Astrocyte (in vitro differentiated cells and primary cell): ENCODE measurements around the gene GOSR2. TPM values are rescaled to one million over a fixed set of nuclear protein-coding genes. Genes with fewer than 3 reads are reported as not detected.

Experiments
- DNase-seq: peaks from one replicate; pipeline ENCODE4 v3.0.0-alpha.2; 2010; ENCODE audit warnings: low read depth
- FAIRE-seq: peaks from 2 replicates; lab custom pipeline; 2011; peaks lifted over from hg19 to GRCh38; lab: Jason Lieb, UNC
- H2AFZ ChIP-seq: 2 replicates; pipeline ENCODE4 v1.6.0; 2012; ENCODE audit warnings: low read depth, low read length, inconsistent platforms
- H3K27ac ChIP-seq: 2 replicates; pipeline ENCODE4 v1.5.1; 2011; ENCODE audit warnings: low read depth, low read length, inconsistent platforms
- H3K27me3 ChIP-seq: 2 replicates; pipeline ENCODE4 v1.6.0; 2011; ENCODE audit warnings: low read length, inconsistent platforms; ENCODE audit not compliant: insufficient read depth
- H3K36me3 ChIP-seq: 2 replicates; pipeline ENCODE4 v1.5.1; 2011; ENCODE audit warnings: low read length, inconsistent platforms; ENCODE audit not compliant: insufficient read depth
- H3K4me1 ChIP-seq: 2 replicates; pipeline ENCODE4 v1.5.1; 2011; ENCODE audit warnings: low read length, inconsistent platforms; ENCODE audit not compliant: insufficient read depth
- H3K4me2 ChIP-seq: 2 replicates; pipeline ENCODE4 v1.6.0; 2012; ENCODE audit warnings: low read length, inconsistent platforms
- H3K4me3 ChIP-seq: 2 replicates; pipeline ENCODE4 v1.5.1; 2011; ENCODE audit warnings: low read depth, mild to moderate bottlenecking, low read length, inconsistent platforms; ENCODE audit not compliant: insufficient read depth
- H3K79me2 ChIP-seq: 2 replicates; pipeline ENCODE4 v1.6.0; 2012; ENCODE audit warnings: mild to moderate bottlenecking, low read length, inconsistent platforms; ENCODE audit not compliant: insufficient read depth
- H3K9ac ChIP-seq: 2 replicates; pipeline ENCODE4 v1.6.0; 2012; ENCODE audit warnings: mild to moderate bottlenecking, low read length, inconsistent platforms
- H3K9me3 ChIP-seq: 2 replicates; pipeline ENCODE4 v1.5.1; 2012; ENCODE audit warnings: low read depth, mild to moderate bottlenecking, low read length, inconsistent platforms; ENCODE audit not compliant: insufficient read depth
- H4K20me1 ChIP-seq: 2 replicates; pipeline ENCODE4 v1.6.0; 2012; ENCODE audit warnings: low read length, inconsistent platforms; ENCODE audit not compliant: insufficient read depth
- H3K27ac Mint-ChIP-seq: one replicate; pipeline ENCODE4 v1.8.0; 2021; ENCODE audit warnings: mild to moderate bottlenecking, mixed read lengths; ENCODE audit not compliant: unreplicated experiment
- H3K27me3 Mint-ChIP-seq: one replicate; pipeline ENCODE4 v1.8.0; 2021; ENCODE audit warnings: low read depth, mixed read lengths; ENCODE audit not compliant: unreplicated experiment
- H3K36me3 Mint-ChIP-seq: one replicate; pipeline ENCODE4 v1.8.0; 2021; ENCODE audit warnings: low read depth, mixed read lengths; ENCODE audit not compliant: unreplicated experiment
- H3K4me1 Mint-ChIP-seq: one replicate; pipeline ENCODE4 v1.8.0; 2021; ENCODE audit warnings: low read depth, mixed read lengths; ENCODE audit not compliant: unreplicated experiment
- H3K4me3 Mint-ChIP-seq: one replicate; pipeline ENCODE4 v1.8.0; 2021; ENCODE audit warnings: mild to moderate bottlenecking, moderate library complexity, mixed read lengths; ENCODE audit not compliant: unreplicated experiment
- H3K9me3 Mint-ChIP-seq: one replicate; pipeline ENCODE4 v1.8.0; 2021; ENCODE audit warnings: mild to moderate bottlenecking, mixed read lengths; ENCODE audit not compliant: unreplicated experiment
- CTCF ChIP-seq: IDR thresholded peaks from 2 replicates; pipeline ENCODE4 v1.5.1; 2011; ENCODE audit warnings: low read depth, mild to moderate bottlenecking, inconsistent platforms, low read length, moderate library complexity; ENCODE audit not compliant: insufficient read depth
- EZH2 ChIP-seq: IDR thresholded peaks from 2 replicates; pipeline ENCODE4 v1.6.1; 2012; ENCODE audit warnings: mild to moderate bottlenecking, low read length, inconsistent platforms; ENCODE audit not compliant: insufficient read depth
- total RNA-seq: library from RNA; stranded (reverse); gene quantifications from 2 replicates; pipeline ENCODE4 v1.2.1, GENCODE V29; 2021

GOSR2 gene
- total RNA-seq, 1 donor from 2014 or later: 67.0 TPM

DNA sequence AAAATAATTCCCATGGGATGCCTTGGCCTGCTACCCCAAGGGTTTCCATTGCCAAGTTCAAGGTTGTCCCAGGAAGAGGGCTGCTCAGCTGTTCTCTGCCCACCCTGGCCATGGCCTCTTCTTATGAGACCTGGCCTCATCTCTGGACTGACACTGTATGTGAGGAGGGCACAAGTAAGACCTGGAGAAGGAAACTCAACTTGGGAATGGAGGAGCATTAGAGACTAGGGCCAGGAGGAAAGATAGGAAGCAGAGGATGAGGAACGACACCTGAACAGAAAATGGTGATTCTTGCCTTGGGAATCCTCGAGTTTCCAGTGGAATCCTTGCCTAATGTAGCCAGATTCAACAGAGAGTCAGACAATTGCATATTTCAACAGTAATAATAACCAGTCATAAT is 24.6 kb upstream of the GOSR2 start:
- H3K4me1 ChIP-seq: no peaks in the 10 kb centered on the region
- Mint-ChIP-seq H3K27ac (no peak overlapping the region), H3K9me3 (peaks cover 4% of the 10 kb centered on the region), H3K27me3 (peaks cover 29% of the 10 kb centered on the region), H3K4me3 (no peak overlapping the region), H3K36me3 (no peaks in the 10 kb centered on the region), H3K4me1 (no peaks in the 10 kb centered on the region)
- TF ChIP-seq EZH2 (no peak), CTCF (no peak)
- H2AFZ ChIP-seq: no peak overlapping the region
- H3K9me3 ChIP-seq: no peaks in the 10 kb centered on the region
- no peaks in the 10 kb centered on the region for H4K20me1 ChIP-seq
- no peaks in the 10 kb centered on the region for H3K36me3 ChIP-seq
- no peaks in the 10 kb centered on the region for H3K79me2 ChIP-seq
- no peak overlapping the region for H3K9ac ChIP-seq
- H3K4me3 ChIP-seq: no peak overlapping the region
- DNase-seq: no peak
- H3K27me3 ChIP-seq: peaks cover 18% of the 10 kb centered on the region
- FAIRE-seq: no peak
- H3K4me2 ChIP-seq: no peak overlapping the region
- no peak overlapping the region for H3K27ac ChIP-seq

- Histone ChIP-seq H3K27ac (no peak overlapping the region), H3K9ac (no peak overlapping the region), H3K4me2 (no peak overlapping the region), H4K20me1 (no peaks in the 10 kb centered on the region), H3K4me1 (no peaks in the 10 kb centered on the region), H3K36me3 (no peaks in the 10 kb centered on the region), H3K79me2 (no peaks in the 10 kb centered on the region), H3K27me3 (peaks cover 15% of the 10 kb centered on the region), H3K4me3 (no peak overlapping the region), H2AFZ (no peak overlapping the region), H3K9me3 (no peaks in the 10 kb centered on the region)
- Mint-ChIP-seq H3K27ac (no peak overlapping the region), H3K4me1 (no peaks in the 10 kb centered on the region), H3K4me3 (no peak overlapping the region), H3K27me3 (peaks cover 24% of the 10 kb centered on the region), H3K9me3 (peaks cover 4% of the 10 kb centered on the region), H3K36me3 (no peaks in the 10 kb centered on the region)
- DNase-seq (no peak), FAIRE-seq (no peak)
- TF ChIP-seq CTCF (no peak), EZH2 (no peak)
Observed at GRCh38 chr17:46898860-46899259, 24.1 kb upstream of the GOSR2 start.

DNA sequence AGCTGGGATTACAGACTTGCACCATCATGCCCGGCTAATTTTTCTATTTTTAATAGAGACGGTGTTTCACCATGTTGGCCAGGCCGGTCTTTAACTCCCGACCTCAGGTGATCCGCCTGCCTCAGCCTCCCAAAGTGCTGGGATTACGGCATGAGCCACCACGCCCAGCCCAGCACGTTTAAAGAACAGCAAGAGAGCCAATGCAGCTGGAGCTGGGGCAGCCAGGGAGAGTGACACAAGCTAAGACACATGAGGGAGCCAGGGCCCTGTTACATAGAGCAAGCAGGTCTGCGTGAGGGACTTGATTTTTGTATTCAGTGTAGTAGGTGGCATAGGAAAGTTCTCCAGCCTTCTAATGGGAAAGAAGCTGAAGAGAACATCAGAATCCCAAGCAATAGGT is 21.7 kb upstream of the GOSR2 start:
- Mint-ChIP-seq H3K4me3 (no peak overlapping the region), H3K27me3 (peaks cover 24% of the 10 kb centered on the region), H3K9me3 (peaks cover 4% of the 10 kb centered on the region), H3K27ac (no peak overlapping the region), H3K4me1 (no peaks in the 10 kb centered on the region), H3K36me3 (no peaks in the 10 kb centered on the region)
- no peaks in the 10 kb centered on the region for H4K20me1 ChIP-seq
- H3K36me3 ChIP-seq: no peaks in the 10 kb centered on the region
- no peak overlapping the region for H3K4me3 ChIP-seq
- FAIRE-seq (no peak), DNase-seq (no peak)
- no peaks in the 10 kb centered on the region for H3K79me2 ChIP-seq
- no peaks in the 10 kb centered on the region for H3K4me1 ChIP-seq
- H3K4me2 ChIP-seq: no peak overlapping the region
- H3K9me3 ChIP-seq: no peaks in the 10 kb centered on the region
- no peak for TF ChIP-seq EZH2
- no peak overlapping the region for H3K27ac ChIP-seq
- no peak overlapping the region for H2AFZ ChIP-seq
- peaks cover 7% of the 10 kb centered on the region for H3K27me3 ChIP-seq
- no peak overlapping the region for H3K9ac ChIP-seq
